MCF 10A (cell line): ENCODE data around the gene SMIM1. TPM values are rescaled to one million over a fixed set of nuclear protein-coding genes. Genes with fewer than 3 reads are reported as not detected.
A peak's percentile ranks its signal among the peaks of the same experiment; 100 is the strongest.

ENCODE experiments used
- BruUV-seq: library from RNA; stranded (reverse); fragments of 400-500 nt; replicated peaks from 2 replicates; lab custom pipeline; 2021; lab: Mats Ljungman, UMichigan
- CTCF ChIA-PET: fragments of 300-600 bp; sonication (Branson Sonifier 250); formaldehyde crosslinking; extraction: SDS; loops from one replicate; lab custom pipeline; 2021; ENCODE audit warnings: antibody characterized with exemption, inconsistent platforms; lab: Yijun Ruan, JAX
- POLR2A ChIA-PET: fragments of 300-600, 350-650 bp; sonication (Branson Sonifier 250); formaldehyde crosslinking; extraction: SDS; loops from one replicate; lab custom pipeline; 2020; ENCODE audit warnings: antibody characterized with exemption, inconsistent platforms; lab: Yijun Ruan, JAX
- DNase-seq: peaks from one replicate; pipeline ENCODE4 v3.0.0-alpha.2; 2018; ENCODE audit not compliant: unreplicated experiment
- H3K27ac Mint-ChIP-seq: one replicate; pipeline ENCODE4 v1.8.0; 2022; ENCODE audit warnings: mild to moderate bottlenecking, low read depth, mixed read lengths; ENCODE audit not compliant: unreplicated experiment
- H3K27me3 Mint-ChIP-seq: one replicate; pipeline ENCODE4 v1.8.0; 2022; ENCODE audit warnings: mixed read lengths; ENCODE audit not compliant: insufficient read depth, unreplicated experiment
- H3K36me3 Mint-ChIP-seq: one replicate; pipeline ENCODE4 v1.8.0; 2022; ENCODE audit warnings: mild to moderate bottlenecking, moderate library complexity, mixed read lengths; ENCODE audit not compliant: insufficient read depth, unreplicated experiment
- H3K4me1 Mint-ChIP-seq: one replicate; pipeline ENCODE4 v1.8.0; 2022; ENCODE audit warnings: mixed read lengths; ENCODE audit not compliant: insufficient read depth, unreplicated experiment
- H3K4me3 Mint-ChIP-seq: one replicate; pipeline ENCODE4 v1.8.0; 2022; ENCODE audit warnings: mild to moderate bottlenecking, moderate library complexity, mixed read lengths; ENCODE audit not compliant: unreplicated experiment
- H3K9me3 Mint-ChIP-seq: one replicate; pipeline ENCODE4 v1.8.0; 2022; ENCODE audit warnings: mixed read lengths; ENCODE audit not compliant: unreplicated experiment
- intact Hi-C: fragments of 100-400 bp; cut with micrococcal nuclease; formaldehyde crosslinking; loops from 2 replicates; pipeline ENCODE4 v1.14.1; 2022
- total RNA-seq: library from RNA; stranded (reverse); gene quantifications from 2 replicates; pipeline ENCODE4 v1.2.3, GENCODE V29; 2022
- TF ChIP-seq, protein P1 (sequence below): fragments of 200-600 bp; IDR thresholded peaks from one replicate; pipeline ENCODE4 v1.8.0; 2022; ENCODE audit warnings: antibody characterized with exemption, mild to moderate bottlenecking; ENCODE audit not compliant: unreplicated experiment

SMIM1 gene
- total RNA-seq, 1 experiment from 2014 or later = not detected

DNA sequence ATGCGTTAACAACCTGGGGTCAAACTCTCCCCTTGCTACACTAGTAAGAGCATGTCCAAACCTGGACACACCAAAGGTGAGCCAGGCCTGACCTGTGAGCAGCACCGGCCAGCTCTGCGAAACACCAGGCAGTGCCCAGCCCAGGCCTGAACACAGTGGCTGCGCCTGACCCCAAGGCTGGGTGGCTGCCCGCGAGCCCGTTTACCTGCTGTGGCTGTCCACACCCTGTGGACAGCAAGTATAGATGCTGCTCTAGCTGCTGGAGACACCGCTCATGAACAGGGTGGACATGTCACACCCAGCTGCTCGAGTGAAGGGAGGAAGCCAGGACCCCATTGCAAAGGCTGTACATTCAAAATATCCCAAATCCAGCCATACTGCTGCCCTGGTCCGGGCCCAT, 27.9 kb upstream of the SMIM1 start:
- DNase-seq = no peak
- Mint-ChIP-seq H3K4me1 (peaks cover 24% of the 10 kb centered on the region), H3K4me3 (no peak overlapping the region), H3K27me3 (no peaks in the 10 kb centered on the region), H3K36me3 (peaks cover 20% of the 10 kb centered on the region), H3K9me3 (no peaks in the 10 kb centered on the region), H3K27ac (no peak overlapping the region)
- no TSS peak for BruUV-seq
- POLR2A ChIA-PET = no interaction called here
- TF ChIP-seq, protein P1, sequence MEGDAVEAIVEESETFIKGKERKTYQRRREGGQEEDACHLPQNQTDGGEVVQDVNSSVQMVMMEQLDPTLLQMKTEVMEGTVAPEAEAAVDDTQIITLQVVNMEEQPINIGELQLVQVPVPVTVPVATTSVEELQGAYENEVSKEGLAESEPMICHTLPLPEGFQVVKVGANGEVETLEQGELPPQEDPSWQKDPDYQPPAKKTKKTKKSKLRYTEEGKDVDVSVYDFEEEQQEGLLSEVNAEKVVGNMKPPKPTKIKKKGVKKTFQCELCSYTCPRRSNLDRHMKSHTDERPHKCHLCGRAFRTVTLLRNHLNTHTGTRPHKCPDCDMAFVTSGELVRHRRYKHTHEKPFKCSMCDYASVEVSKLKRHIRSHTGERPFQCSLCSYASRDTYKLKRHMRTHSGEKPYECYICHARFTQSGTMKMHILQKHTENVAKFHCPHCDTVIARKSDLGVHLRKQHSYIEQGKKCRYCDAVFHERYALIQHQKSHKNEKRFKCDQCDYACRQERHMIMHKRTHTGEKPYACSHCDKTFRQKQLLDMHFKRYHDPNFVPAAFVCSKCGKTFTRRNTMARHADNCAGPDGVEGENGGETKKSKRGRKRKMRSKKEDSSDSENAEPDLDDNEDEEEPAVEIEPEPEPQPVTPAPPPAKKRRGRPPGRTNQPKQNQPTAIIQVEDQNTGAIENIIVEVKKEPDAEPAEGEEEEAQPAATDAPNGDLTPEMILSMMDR = no peak
- intact Hi-C loops = no loop called here
- CTCF ChIA-PET = interaction anchor here (0.7 to 1.3 kb wide), 2 partner anchors 11 to 95 kb away, joined by 3 to 6 read pairs; no protein-coding TSS in a partner anchor

DNA sequence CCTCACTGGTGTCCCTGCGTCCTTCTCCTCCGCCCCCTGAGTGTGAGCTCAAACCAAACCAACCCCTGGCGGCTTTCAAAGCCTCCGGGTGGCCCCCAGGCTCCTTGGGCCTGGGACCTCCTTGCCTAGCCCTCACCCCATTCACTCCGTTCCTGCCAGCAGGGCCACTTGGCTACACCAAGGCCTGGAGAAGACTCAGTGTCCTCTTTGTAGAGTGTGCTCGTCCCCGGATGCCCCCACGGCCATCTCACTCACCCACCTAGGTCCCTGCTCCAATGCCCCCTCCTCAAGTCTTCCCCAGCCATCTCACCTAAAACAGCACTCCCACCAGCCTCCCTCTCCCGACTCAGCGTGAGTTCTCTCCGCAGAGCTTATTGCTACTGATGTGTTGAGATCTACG, 27.5 kb upstream of the SMIM1 start:
- POLR2A ChIA-PET = interaction anchor here (0.7 kb wide), 1 partner anchor 97 kb away, joined by 4 read pairs; no protein-coding TSS in a partner anchor
- DNase-seq = no peak
- H3K9me3 Mint-ChIP-seq = no peaks in the 10 kb centered on the region
- CTCF ChIA-PET = interaction anchor here (0.7 to 1.4 kb wide), 3 partner anchors 11 to 96 kb away, joined by 3 to 6 read pairs (median 4); no protein-coding TSS in a partner anchor
- peak overlapping the region; percentile 61 for H3K27ac Mint-ChIP-seq
- H3K27me3 Mint-ChIP-seq = no peaks in the 10 kb centered on the region
- BruUV-seq = no TSS peak
- H3K4me3 Mint-ChIP-seq = no peak overlapping the region
- peaks cover 24% of the 10 kb centered on the region for H3K4me1 Mint-ChIP-seq
- peaks cover 20% of the 10 kb centered on the region for H3K36me3 Mint-ChIP-seq
- TF ChIP-seq, protein P1 = no peak
- intact Hi-C loops = no loop called here

DNA sequence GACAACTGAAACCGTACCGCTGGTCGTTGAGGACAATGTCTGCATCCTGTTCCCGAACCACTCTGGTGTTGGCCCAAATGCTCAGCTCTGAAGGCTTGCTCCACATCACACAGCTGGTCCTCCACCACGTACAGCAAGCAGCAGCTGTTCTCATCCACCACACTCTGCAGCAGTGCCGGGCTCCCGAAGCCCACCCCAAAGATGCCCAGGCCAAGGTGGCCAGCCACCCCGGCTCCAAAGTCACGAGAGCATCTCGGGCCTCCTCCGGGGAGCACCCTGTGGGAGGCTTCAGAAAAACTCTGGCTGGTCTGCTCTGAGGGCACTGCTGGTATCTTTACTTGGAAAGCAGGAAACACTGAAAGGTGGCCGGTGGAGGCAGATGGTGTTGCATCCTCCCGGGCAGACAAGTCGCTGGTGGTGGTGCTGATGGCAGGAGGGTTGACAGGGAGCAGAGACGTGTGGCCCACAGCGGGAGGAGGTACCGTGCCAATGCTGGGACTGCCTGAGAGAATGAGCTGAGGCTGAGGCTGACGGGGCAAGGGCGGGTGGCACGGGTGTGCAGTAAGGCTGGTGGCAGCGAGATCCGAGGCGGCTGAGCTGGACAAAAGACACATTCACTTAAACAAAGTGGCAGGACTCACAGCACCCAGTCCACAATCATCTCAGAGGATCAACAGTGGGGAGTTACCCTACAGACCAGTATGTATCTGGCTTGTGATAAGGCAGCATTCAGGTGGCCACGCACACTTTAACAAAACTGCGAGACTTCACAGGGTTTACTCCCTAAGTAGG, 26.8 kb upstream of the SMIM1 start:
- ChIA-PET POLR2A (interaction anchor here (0.7 kb wide), 2 partner anchors 51 to 98 kb away, joined by 3 to 4 read pairs; partner anchors contain the start of gene LRRC47), CTCF (interaction anchor here (0.6 to 1.4 kb wide), 4 partner anchors 12 to 1367 kb away, joined by 3 to 6 read pairs (median 4); no protein-coding TSS in a partner anchor)
- peak overlapping the region; percentile 72 for H3K4me3 Mint-ChIP-seq
- H3K36me3 Mint-ChIP-seq = peaks cover 20% of the 10 kb centered on the region
- H3K27ac Mint-ChIP-seq = peak overlapping the region; percentile 61
- H3K4me1 Mint-ChIP-seq = peaks cover 24% of the 10 kb centered on the region
- TSS peak; percentile 33 for BruUV-seq
- no peaks in the 10 kb centered on the region for H3K9me3 Mint-ChIP-seq
- intact Hi-C loops = no loop called here
- no peak for DNase-seq
- peaks cover 5% of the 10 kb centered on the region for H3K27me3 Mint-ChIP-seq
- TF ChIP-seq, protein P1 = no peak

DNA sequence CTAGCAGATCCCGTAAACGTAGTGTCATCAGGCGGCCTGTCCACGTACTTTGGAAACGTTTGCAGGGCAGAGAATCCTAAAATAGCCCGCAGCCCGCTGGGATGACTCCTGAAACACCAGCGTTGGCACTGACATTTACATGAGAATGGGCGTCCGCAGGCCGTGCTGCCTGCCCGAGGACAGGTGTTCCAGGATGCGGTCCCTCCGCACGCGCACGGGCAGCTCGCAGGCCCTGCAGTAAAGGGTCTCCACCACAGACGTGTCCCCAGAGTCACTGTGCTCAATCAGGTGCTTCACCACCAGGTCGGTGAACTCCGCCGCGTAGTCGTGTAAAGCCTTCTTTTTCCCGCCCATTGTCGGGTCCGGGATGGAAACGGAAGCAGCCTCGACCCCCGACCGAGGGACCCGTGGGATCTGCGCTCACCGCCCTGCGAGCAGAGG, 26.1 kb upstream of the SMIM1 start:
- TF ChIP-seq, protein P1 = no peak
- Mint-ChIP-seq H3K4me3 (peak overlapping the region; percentile 72), H3K9me3 (no peaks in the 10 kb centered on the region), H3K27me3 (peaks cover 11% of the 10 kb centered on the region), H3K4me1 (peaks cover 24% of the 10 kb centered on the region), H3K27ac (peak overlapping the region; percentile 12), H3K36me3 (peaks cover 20% of the 10 kb centered on the region)
- POLR2A ChIA-PET = interaction anchor here (0.7 kb wide), 1 partner anchor 50 kb away, joined by 3 read pairs; the partner anchor contains the start of gene LRRC47
- BruUV-seq = no TSS peak
- DNase-seq = no peak
- intact Hi-C loops = no loop called here
- CTCF ChIA-PET = interaction anchor here (0.6 to 1.4 kb wide), 3 partner anchors 22 to 1367 kb away, joined by 3 to 4 read pairs (median 3); no protein-coding TSS in a partner anchor
